Measurements from ENCODE around the gene KANSL2. TPM values are rescaled to one million over a fixed set of nuclear protein-coding genes. Genes with fewer than 3 reads are reported as not detected.

The KANSL2 gene
- total and polyA plus RNA-seq, 9 of the 15 experiments (the other 6 are each of a cell fraction or from before 2014, with no cell fraction given), result 41.1 to 89.8 (median 55.4) TPM

- WGBS (ENCODE audit: insufficient coverage, low coverage, missing lambda C conversion rate), result 39% methylated on average over 3 of the region's 3 CpGs
- no peak overlapping the region for H2AFZ ChIP-seq (ENCODE audit: low read depth, low read length)
- H3K4me3 ChIP-seq, result peak overlapping the region; percentile 1; the same call in 1 of the 2 replicates
- peaks cover 79% of the 10 kb centered on the region for H3K79me2 ChIP-seq (ENCODE audit: control insufficient read depth, insufficient read depth, low read length)
- H4K20me1 ChIP-seq (replicated peaks; ENCODE audit: control insufficient read depth, insufficient read depth, low read length), result no peaks in the 10 kb centered on the region
- H3K36me3 ChIP-seq (ENCODE audit: control insufficient read depth, insufficient read depth, low read length), result peaks cover 70% of the 10 kb centered on the region
- ChIA-PET POLR2A (interaction anchor here (0.6 to 2.0 kb wide), 4 partner anchors 8 to 92 kb away, joined by 3 to 8 read pairs (median 4); no protein-coding TSS in a partner anchor), CTCF (ENCODE audit: low intra/inter-chr PET ratio) (no interaction called here)
- peak; percentile 19 for FAIRE-seq
- no peaks in the 10 kb centered on the region for H3K27me3 ChIP-seq (ENCODE audit: control insufficient read depth in 2 of 2, insufficient read depth in 2 of 2, low read length in 2 of 2)
- TF ChIP-seq MTA3 (IDR thresholded peaks at IDR 0.05; ENCODE audit: borderline replicate concordance) (no peak), RAD21 (CRISPR knock-in tag; conservative IDR thresholded peaks at IDR 0.05 in 1 of 2, IDR thresholded peaks at IDR 0.05 in 1 of 2) (no peak), MAX (CRISPR knock-in tag; IDR thresholded peaks at IDR 0.05) (no peak), SUPT5H (IDR thresholded peaks at IDR 0.05) (no peak), ZKSCAN8 (CRISPR knock-in tag; IDR thresholded peaks at IDR 0.05) (no peak), ERF (CRISPR knock-in tag; IDR thresholded peaks at IDR 0.05) (no peak), TFE3 (CRISPR knock-in tag; IDR thresholded peaks at IDR 0.05) (no peak), KLF16 (IDR thresholded peaks at IDR 0.05) (no peak), SMARCA5 (IDR thresholded peaks at IDR 0.05) (no peak), STAT5A (IDR thresholded peaks at IDR 0.05; ENCODE audit: borderline replicate concordance, low read length) (no peak), TRIM25 (IDR thresholded peaks at IDR 0.05; ENCODE audit: borderline replicate concordance) (no peak), SRSF3 (IDR thresholded peaks at IDR 0.05; ENCODE audit: insufficient read depth, low read length) (no peak), CXXC5 (CRISPR knock-in tag; IDR thresholded peaks at IDR 0.05) (no peak), ARID3A (IDR thresholded peaks at IDR 0.05; ENCODE audit: borderline replicate concordance, low read depth, low read length) (no peak), ZBED1 (IDR thresholded peaks at IDR 0.05) (no peak), MAZ (CRISPR knock-in tag; conservative IDR thresholded peaks at IDR 0.05 in 1 of 2, IDR thresholded peaks at IDR 0.05 in 1 of 2) (no peak)
- H3K9me1 ChIP-seq (ENCODE audit: control insufficient read depth, insufficient read depth, low read length), result no peaks in the 10 kb centered on the region
- H3K27ac ChIP-seq (ENCODE audit: extremely low read depth, low read depth, low read length), result peak overlapping the region; percentile 33; the same call in 1 of the 3 replicates
- intact Hi-C loops (cut with micrococcal nuclease) (no loop called here), in situ Hi-C loops (cut with MboI) (no loop called here)
- no TSS peak for BruUV-seq (replicated peaks)
- H3K9ac ChIP-seq (ENCODE audit: insufficient read depth in 1 of 2, low read depth in 2 of 2, low read length in 2 of 2), result peak overlapping the region in 1 of 2 experiments; percentile 16; a peak in 2 of 4 replicates
- no peak for DNase-seq (ENCODE audit: extremely low read depth in 1 of 4, low spot score in 3 of 4)
- H3K4me2 ChIP-seq (ENCODE audit: insufficient read depth, low read length), result peak overlapping the region; percentile 46
- peaks cover 9 to 15% of the 10 kb centered on the region in 2 experiments; a peak in 4 of 5 replicates for H3K4me1 ChIP-seq (replicated peaks in 1 of 2; ENCODE audit: control insufficient read depth in 2 of 2, insufficient read depth in 2 of 2, low read length in 2 of 2)
- H3K9me3 ChIP-seq (replicated peaks; ENCODE audit: control insufficient read depth, insufficient read depth, low read depth, low read length), result no peaks in the 10 kb centered on the region
- no peak for ATAC-seq
Observed at GRCh38 chr12:48678551-48679185, 3.4 kb downstream of the KANSL2 start.

Measured in K562 (cell line).